Muscle of arm (tissue), 12 donors: ENCODE data around the gene TYSND1. TPM values are rescaled to one million over a fixed set of nuclear protein-coding genes. Genes with fewer than 3 reads are reported as not detected.
"Not testable (repeated sequence)": the region's sequence is repeated elsewhere in the genome, so short reads cannot be mapped to it uniquely, and the experiment has no call there.

Experiments
- DNase-seq: peaks from one replicate; pipeline ENCODE4 v3.0.0-alpha.2; 2013
- polyA plus RNA-seq, 12 donors: library from polyadenylated mRNA; unstranded; fragments of 120-200 nt; gene quantifications; one replicate each; pipeline ENCODE4 v1.2.1, GENCODE V29; 2013; ENCODE audit not compliant: insufficient read length in 12 of 12

TYSND1 gene
- polyA plus RNA-seq, 12 donors: 3.4 to 9.0 (median 4.5) TPM; not detected in 1

DNA sequence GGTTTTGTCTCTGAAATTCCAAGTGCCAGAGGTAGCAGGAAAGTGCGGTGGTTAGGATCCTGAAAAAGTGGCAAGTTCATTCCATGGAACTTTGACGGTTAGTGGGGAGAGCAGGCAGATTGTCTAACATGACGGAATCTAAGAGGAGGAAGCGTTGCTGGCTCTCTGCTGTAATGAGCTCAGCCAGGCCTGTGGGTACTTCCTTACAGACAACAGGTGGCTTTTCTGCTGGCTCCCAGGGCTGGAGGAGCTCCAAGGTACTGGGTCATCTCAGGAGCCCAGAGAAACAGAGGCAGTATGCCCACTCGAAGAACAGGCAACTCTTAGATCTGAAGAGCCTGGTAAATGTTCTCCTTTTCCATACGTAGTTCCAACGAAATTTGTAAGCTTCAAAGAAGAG, 10.8 kb downstream of the TYSND1 start:
- no peak for DNase-seq

DNA sequence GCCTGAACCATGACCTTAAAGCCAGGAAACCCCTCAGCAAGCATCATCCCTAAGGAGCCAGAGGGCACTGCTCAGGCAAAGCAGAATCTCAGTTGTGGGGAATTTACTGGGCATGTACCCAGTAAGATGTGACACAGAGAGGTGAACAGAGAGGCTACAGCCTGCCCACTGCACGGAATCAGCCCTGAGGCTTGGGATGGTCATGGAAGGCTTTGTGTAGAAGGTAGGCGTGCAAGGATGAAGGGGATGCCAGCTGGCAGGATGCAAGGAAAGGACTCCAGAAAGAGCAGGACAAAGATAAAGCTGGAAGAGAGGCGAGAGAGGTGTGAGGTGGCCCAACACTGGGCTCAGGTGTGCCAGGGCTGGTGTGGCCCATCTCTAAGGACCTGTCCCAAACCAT, 11.5 kb downstream of the TYSND1 start:
- no peak for DNase-seq

DNA sequence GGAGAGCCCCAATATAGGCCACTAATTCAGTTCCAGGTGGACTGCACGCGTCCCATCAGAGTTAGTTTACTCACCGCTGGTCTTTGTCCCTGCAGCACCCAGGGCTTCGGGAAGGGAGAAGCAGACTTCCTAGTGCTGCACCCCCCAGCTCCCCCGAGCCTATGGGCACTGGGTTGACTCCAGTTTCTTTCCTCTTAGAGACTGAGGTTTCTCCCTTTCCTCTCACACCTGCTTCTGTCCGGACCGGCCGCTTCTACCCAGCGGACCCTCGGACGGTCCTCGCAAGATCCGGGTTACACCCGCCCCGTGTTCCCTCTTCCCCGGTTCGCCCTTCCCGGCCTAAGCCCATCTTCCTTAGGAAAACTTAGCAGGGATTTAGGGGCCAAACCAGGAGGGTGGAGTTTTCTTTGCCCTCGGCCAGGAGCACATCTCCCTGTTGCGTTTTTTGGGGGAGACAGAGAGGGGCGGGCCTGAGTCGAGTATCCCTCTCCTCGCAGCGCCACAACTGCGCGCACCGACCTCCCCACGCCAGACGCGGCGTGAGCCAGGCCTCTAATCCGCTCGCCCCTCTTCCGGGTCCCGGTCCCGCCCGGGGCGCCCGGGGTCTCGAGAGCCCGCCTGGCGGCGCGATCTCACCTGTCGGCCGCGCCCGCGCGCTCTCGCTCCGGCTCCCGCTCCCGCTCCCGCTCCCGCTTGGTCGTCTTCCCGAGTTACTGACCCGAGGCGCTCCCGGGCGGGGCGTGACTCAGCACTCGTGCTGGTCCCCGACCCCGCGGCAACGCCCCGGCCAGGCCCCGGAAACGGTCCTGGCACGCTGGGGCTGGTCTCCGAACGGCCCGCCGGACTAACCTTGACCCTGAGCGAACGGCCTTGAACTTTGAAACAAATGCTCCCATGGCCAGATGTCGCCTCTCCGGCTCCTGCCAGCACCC, 14.1 kb downstream of the TYSND1 start, which contains the start of gene AIFM2:
Gene AIFM2 (minus strand): TSS at position 728 of the 932 bp plus-strand sequence. CDS start 8,741 bp downstream, outside the sequence.
- DNase-seq: peak; percentile 52

DNA sequence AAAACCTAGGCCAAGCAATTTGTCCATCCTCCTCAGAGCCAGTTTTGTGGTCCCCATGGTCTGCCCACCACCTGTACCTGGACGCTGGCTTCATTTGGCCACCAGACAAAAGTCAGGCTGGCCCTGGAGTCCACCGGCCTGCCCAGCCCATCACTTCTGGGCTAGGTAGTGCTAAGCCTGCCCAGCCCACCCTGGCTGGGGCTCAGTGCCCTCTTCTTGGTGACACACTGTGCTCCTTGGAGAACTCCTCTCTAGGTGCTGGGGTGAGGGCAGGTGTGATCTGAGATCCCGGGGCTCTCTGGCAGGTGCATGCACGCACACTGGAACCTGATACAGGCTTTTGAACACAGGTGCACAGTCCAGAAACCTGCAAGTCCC, 15.0 kb downstream of the TYSND1 start:
- no peak for DNase-seq

DNA sequence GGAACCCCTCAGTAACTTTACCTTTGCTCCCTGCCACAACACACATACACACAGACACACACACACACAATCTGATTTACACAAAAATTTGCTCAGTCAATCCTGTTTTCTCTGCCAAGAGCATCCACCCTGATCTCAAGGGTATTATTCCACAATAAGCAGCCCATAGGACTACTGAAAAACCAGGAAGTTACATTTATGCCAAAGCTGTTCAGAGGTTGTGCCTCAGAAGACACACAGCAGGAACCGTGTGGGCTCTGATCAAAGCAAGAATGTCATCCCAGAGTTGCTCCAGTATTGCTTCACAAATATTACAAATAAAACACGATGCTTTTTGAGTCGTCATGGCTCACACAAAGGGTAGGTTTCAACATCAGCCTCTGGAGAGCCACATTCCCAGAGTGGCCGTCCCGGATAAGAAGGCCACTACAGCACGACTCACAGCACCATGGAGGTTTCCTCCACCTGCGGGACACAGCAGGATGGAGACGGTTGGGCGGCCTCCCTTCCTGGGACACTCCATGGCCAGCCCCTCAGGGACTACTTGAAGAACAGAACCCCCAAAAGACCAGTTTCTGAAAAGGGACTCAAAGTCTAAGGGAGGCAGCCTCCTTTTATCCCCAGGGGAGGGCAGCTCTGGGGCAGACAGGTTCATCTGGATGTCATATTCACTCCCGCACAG, 15.5 kb downstream of the TYSND1 start:
- no peak for DNase-seq

DNA sequence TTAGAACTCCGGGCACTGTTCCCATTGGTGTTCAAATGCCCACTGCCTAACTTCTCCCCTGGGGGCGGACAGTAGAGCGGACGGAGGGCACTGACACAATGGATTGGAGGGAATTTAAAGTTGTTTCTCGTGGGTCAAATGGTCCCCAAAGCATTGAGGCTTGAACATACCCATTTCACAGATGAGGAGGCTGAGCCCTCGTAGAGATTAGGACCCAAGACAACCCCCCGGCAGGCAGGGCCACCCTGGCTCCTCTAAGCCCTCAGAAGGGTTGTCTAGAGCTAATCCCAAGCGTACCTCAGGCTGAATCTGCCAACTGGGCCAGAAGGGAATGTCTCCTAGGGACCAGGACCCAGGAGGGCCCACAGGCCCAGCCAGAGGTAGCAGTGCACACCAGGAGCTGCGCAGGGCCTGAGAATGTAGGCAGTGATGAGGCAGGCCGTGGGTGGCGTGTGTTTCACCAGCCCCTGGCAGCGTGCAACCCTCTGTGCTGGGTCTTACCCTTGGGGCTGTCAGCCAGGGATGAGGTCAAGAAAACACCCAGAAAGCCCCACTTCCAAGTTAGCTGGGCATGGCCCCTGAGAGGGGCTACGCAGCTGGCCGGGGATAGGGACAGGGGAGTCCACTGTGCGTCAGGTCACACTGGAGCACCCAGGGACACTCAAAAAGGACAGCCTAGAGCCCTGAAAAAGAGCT, 19.7 kb downstream of the TYSND1 start:
- no peak for DNase-seq

DNA sequence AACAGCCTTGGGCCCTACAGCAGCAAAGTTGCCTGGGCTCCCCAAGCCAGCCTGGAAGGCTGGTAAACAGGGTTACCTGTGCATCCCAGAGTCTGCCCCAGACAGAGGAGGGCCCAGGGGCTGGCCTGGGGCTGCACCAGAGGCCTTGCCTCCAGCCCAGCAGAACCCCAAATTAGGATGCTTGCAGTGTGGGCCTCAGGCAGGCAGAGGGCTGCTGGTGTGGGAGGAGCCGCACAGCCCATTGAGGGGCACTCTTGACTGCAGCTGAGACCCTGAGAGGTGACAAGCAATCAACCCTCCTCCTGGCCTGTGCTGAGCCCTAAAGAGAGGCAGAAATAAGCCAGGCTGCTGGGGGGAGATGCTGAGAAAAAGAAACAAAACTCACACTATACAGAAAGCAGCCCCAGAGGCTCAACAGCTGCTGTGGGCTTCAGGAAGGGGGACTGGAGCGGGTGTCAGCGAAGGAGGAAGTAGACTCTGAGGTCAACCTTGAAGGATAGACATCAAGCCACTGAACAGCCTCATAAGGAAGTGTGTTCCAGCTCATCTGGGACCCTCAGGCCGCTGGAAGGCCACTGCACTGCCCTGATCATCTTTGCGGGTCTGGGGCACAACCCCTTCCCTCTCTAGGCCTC, 20.5 kb downstream of the TYSND1 start:
- DNase-seq: no peak

DNA sequence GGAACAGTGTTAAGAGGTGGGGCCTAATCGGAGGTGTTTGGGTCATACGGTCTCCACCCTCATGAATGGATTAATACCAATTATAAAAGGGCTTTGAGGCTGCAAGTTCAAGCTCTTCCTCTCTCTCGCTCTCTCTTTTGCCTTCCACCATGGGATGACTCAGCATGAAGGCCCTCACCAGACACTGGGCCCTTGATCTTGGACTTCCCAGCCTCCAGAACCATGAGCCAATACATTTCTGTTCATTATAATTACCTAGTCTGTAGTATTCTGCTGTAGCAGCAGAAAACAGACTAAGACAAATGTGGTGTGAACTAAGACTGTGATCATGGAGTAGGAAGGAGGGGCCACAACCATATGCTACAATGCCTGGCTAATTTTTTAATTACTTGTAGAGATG, 21.6 kb downstream of the TYSND1 start:
- no peak for DNase-seq

DNA sequence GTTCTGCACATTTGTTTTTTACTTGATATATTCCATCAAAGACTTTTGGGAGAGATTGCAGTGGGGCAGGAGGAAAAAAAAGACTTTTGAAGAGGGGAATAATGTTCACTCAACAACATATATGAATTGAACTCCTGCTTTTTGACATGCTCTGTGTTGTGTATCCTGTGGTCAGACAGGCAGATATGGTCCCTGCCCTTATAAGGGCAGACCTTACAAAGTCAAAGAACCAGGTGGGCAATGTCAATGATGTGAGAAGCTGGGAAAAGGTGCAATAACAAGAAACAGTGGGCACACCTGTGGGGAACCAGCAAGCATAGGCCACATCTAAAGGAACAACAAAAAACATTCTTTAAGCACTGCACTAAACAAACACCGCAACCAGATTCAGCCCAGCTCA, 22.1 kb downstream of the TYSND1 start:
- DNase-seq: no peak

DNA sequence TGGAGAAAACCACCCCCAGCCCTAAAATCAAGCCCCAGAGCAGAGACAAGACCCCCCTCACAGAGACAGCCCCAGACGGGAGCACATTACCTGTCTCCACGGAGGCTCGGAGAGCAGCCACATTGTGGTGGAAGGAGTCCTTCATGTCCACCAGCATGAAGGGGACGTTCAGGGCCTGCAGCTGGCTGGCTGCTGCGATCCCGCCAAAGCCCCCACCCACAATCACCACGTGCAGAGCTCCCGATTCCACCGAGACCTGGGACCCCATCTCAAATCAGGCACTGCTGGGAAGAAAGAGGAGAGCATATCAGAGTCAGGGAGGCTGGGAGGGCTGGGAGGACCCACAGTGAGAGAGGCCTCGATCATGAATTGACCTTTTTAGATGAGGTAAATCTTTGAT, 22.7 kb downstream of the TYSND1 start:
- DNase-seq: no peak

DNA sequence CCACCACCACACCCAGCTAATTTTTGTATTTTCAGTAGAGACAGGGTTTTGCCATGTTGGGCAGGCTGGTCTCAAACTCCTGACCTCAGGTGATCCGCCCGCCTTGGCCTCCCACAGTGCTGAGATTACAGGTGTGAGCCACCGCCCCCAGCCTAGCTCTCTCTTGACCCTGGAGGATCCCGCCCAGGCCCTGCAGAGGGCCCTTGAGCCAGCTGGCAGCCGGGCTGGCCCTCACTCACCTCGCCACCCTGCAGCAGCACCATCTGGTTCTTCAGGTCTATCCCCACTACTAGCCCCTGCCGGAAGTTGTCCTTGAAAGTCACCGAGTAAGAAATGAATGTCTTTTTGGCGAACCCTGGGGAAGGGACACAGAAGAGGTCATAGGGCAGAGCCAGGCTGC, 23.3 kb downstream of the TYSND1 start:
- not testable (repeated sequence) for DNase-seq

DNA sequence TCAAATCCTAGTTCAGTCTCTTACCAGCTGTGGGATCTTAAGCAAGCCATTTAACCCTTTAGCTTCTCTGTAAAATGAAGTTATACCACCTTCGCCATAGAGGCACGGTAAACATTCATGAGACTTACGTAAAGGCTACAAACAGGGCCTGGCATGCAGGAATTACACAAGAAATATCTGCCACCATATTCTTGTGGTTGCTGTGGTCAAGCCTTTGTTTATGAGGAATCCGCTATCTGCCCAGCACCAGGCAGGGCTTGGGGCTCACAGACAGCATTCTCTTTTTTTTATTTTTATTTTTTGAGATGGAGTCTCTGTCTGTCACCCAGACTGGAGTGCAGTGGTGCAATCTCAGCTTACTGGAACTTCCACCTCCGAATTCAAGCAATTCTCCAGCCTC, 23.8 kb downstream of the TYSND1 start:
- no peak for DNase-seq

DNA sequence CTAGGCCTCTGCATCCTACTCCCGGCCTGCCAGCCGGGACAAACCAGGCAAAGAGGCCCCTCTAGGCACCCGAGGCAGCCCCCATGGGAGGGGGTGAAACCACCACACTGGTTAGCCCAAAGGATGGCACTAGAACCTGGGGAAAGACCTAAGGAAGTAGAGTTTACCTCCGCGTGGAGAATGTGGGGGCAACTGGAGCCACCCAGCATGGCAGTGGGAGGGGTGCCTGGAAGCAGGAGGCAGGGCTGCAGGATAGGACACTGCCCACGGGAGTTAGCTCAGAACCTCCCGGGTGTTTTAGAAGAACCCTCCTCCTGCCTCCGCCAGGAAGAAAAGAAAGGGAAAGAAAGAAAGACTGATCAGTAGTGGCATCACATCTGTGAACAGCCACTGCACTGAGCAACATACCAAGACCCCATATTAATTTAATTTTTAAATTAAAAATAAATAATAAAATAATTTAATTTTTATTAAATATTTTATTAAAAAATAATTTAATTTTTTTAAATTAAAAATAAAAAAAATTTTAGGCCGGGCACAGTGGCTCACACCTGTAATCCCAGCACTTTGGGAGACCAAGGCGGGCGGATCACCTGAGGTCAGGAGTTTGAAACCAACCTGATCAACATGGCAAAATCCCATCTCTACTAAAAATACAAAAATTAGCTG, 25.1 kb downstream of the TYSND1 start:
- DNase-seq: no peak

DNA sequence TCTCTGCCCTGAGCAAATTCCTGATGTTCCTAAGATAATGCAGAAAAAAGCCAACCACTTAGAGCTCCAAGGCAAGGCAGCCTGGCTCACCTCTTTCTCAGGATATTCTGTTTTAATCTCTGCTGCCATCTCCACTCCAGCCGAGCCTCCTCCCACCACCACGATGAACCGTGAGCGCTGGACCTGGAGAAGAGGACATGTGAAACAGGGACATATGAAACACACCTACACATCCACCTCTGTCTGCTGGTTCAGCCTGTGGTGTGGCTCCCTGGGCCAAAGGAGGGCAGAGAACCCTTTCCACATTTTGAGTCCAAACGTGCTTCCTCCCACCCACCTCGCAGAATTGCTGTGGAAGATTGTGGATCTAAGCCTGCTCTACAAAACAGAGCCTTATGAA, 26.1 kb downstream of the TYSND1 start:
- no peak for DNase-seq

DNA sequence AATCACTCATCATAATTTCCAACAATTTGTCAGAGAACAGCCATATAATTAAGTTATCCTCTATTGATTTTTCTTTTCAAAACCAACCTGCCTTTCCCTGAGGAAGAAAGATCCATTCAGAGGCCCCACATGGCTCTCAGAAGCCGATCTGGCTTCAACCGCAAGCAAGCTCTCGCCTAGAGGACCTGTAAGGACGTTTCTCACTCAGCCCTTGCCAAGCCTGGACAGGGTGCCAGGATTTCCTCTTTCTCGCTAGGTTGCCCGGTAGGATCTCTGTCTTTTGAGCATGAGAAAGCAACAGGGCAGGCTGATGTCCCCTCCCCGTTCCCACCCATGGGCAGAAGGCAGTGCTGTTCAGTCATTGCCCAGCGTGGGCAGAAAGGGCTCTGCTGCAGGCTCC, 26.9 kb downstream of the TYSND1 start:
- no peak for DNase-seq

DNA sequence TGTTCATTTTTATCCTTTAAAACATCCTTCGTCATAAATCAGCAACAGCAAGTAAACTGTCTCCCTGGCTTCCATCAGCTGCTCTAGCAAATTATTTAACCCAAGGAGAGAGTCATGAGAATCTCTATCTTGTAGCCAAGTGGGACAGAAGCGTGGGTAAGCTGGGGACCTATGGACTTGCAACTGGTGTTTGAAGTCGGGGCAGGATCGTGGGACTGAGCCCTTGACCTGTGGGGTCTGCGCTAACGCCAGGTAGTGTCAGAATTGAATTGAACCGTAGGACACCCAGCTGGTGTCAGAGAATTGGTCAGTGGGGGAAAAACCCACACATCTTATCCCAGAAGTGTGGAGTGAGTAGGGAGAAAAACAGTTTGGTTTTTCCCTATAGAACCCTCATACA, 27.3 kb downstream of the TYSND1 start:
- no peak for DNase-seq

DNA sequence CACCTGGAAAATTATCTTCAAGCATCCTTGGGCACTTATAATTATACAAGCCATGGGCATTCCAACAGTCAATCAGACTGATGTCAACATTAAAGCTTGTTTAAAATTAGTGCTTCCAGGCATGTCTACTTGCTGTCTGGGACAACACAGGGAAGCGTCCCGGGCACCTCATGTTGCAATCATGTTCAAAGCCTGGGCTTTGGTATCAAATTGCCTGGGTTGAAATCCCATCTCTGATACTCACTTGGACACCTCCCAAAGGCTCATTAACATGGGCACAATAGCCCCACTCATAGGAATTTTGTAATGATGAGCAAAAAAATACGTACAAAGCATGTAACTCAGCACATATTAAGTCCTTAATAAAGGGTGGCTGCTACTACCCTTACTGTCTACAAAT, 28.3 kb downstream of the TYSND1 start:
- no peak for DNase-seq

DNA sequence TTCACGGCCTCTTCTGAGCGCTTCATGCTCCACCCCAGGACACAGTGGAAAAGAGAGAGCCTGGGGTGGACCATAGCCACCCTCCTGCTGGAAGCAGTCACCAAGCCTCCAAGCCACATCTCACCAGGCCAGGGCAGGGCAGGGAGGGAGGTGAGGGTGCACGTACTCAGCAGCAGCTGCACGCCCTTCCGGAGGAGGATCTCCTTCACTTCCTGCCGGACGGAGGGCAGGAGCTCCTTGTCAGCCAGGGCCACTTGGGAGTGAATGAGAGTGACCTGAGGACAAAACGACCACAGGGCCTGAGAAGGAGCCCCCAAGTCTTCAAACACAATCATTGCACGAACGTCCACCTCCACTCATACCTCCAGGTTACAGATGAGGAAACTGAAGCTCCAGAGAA, 28.9 kb downstream of the TYSND1 start:
- no peak for DNase-seq

DNA sequence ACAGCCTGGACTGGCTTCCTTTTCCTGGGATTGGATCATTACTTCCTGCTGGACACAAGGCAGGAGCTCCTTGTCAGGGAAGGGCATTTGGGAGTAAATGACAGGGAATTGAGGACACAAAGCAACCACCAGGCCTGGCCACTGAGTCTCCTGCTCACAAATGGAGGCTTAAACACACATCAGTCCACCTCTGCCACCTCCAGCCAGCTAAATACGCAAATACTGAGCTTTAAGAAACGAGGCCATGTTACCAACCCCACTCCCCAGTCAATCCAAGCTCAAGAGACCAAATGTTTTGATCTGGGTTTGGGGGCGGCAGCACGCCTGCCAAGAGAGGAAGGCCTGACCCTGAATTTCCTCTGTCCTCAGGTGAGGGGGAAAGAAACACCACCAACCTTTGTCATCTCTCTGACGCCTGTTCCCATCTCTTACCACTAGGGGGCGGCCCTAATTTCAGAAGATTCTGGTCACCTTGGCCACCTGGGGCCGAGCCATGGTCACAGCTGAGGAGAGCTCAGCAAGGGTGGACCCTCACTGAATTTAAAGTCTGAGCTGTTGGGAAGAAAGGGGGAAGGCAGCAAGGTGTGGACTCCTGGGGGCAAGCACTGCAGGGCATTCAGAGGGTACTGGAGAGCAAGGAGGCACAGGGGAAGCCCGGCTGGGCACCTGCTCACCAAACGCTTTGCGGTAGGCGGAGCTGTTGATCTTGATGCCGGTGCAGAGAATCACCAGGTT, 30.4 kb downstream of the TYSND1 start:
- peak; percentile 23 for DNase-seq

DNA sequence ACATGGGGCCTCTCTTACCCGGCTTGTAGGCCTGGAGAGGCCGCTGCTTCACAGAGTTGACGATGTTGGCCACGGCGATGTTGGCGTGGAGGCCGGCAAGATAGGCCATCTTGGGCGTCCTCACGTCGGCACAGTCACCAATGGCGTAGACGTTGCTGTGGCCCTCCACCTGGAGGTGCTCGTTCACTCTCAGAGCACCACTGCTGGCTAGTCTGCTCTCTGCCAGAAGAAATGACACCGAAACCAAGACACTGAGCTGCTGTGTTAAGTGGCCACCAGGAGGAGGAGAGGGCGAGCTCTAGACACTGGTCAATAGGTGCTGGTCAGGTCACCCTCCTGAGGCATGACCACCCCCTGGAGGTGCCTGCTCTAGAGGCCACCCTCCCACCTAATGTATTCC, 31.6 kb downstream of the TYSND1 start:
- DNase-seq: no peak

DNA sequence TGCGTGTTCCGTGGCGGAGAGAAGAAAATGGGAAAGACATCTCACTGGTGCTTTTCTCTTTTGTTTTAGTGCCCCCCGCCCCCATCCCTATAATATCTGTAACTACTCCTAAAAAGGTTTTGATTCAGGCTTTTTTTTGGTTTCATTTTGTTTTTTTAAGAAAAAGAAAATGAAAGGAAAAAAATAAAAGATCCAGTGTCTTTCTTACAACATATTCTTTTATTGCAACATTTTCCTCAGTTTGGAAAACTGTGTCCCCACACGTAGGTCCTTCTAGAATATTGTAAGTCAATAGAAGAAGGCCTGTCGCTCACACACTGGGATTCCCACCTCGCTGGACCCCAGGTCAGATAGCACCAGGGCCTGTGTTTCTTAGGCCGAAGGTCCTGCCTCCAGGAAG, 34.4 kb downstream of the TYSND1 start:
- DNase-seq: no peak
